GM12875 (cell line): ENCODE measurements around the gene FAM13C.

ENCODE experiments used
- H3K4me3 ChIP-seq: one replicate; pipeline ENCODE4 v1.5.1; 2011; ENCODE audit warnings: low read depth, low read length, control low read depth
- CTCF ChIP-seq: IDR thresholded peaks from 2 replicates; pipeline ENCODE4 v1.5.1; 2011; ENCODE audit warnings: low read depth, mild to moderate bottlenecking, control low read depth, inconsistent platforms, low read length, moderate library complexity, borderline replicate concordance; ENCODE audit not compliant: insufficient read depth

The FAM13C gene

GRCh38 chr10:59284118-59284975, 78.0 kb downstream of the FAM13C start:
- no peak overlapping the region for H3K4me3 ChIP-seq
- no peak for TF ChIP-seq CTCF

DNA sequence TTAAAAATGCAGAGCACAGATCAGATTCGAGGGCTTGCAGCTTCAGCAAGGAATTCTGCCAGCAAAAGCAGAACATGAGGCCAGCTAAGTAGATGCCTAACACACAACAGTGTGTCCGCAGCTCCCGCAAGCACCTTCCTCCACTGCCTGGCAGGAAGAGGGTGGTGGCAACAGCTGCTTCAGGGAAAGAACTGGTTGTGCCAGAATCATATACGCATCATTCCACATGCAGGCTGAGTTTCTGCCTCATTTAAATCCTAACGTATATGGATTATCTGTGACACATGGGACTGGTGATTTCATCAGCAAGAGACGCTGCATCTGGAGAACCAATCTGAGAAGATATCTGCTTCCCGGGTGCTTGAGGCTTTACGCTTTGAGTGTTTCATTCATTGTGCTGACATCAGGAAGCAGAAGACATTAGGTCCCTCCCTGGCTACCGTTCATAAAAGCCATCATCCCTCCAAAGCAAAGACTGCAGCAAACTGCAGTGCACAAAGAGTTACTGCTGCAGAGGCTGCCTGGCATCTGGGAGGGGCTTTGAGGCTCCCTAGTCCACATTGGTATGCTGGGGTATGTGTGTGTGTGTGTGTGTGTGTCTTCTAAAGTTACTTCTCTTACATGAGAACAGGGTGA, 78.8 kb downstream of the FAM13C start:
- H3K4me3 ChIP-seq, result no peak overlapping the region
- TF ChIP-seq CTCF, result no peak

- no peak overlapping the region for H3K4me3 ChIP-seq
- TF ChIP-seq CTCF, result no peak
These were observed 80.5 kb downstream of the FAM13C start for GRCh38 chr10:59281861-59282260.

GRCh38 chr10:59279991-59280505, 82.3 kb downstream of the FAM13C start:
- H3K4me3 ChIP-seq, result no peak overlapping the region

GRCh38 chr10:59279476-59279875, 82.9 kb downstream of the FAM13C start:
- TF ChIP-seq CTCF, result no peak
- no peak overlapping the region for H3K4me3 ChIP-seq

More at GRCh38 chr10:59279991-59280505, 82.3 kb downstream of the FAM13C start:
- no peak for TF ChIP-seq CTCF

DNA sequence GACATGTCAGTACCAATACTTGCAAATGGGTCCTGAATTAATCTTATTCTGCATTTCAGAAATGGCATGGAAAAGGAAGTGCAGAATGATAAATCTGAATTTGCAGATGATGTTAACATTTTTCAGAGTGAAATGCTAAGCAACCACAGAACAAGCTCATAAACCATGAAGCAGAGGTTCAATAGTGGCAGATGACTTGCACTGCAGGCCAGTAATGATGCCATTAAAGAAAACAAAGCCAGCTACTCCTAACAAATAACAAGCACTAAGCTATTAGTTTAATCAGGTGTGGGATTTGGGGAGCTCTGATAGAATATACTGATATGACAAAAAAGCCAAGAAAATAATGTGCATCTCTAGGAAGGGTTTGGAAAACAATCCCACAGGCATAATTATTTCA, 85.4 kb downstream of the FAM13C start:
- H3K4me3 ChIP-seq, result no peak overlapping the region
- no peak for TF ChIP-seq CTCF
